T-helper 1 cell (primary cell): ENCODE measurements around the gene SHC2.
A peak's percentile ranks its signal among the peaks of the same experiment; 100 is the strongest.
"Not testable (repeated sequence)": the region's sequence is repeated elsewhere in the genome, so short reads cannot be mapped to it uniquely, and the experiment has no call there.

Experiments
- DNase-seq, 5 donors: peaks; one replicate each; pipeline ENCODE4 v3.0.0-alpha.2; 2012 to 2020

Gene SHC2

GRCh38 chr19:405121-405965 lies 55.5 kb downstream of the SHC2 start:
- DNase-seq = no peak

- peak in 1 of 5 donors; percentile 6 for DNase-seq
These were observed 57.4 kb downstream of the SHC2 start for GRCh38 chr19:403221-404027.

GRCh38 chr19:402786-403185 lies 58.0 kb downstream of the SHC2 start:
- no peak for DNase-seq

GRCh38 chr19:401866-402511 lies 58.8 kb downstream of the SHC2 start:
- no peak for DNase-seq

GRCh38 chr19:400976-401865 lies 59.6 kb downstream of the SHC2 start:
- peak in 1 of 5 donors; percentile 9 for DNase-seq

DNA sequence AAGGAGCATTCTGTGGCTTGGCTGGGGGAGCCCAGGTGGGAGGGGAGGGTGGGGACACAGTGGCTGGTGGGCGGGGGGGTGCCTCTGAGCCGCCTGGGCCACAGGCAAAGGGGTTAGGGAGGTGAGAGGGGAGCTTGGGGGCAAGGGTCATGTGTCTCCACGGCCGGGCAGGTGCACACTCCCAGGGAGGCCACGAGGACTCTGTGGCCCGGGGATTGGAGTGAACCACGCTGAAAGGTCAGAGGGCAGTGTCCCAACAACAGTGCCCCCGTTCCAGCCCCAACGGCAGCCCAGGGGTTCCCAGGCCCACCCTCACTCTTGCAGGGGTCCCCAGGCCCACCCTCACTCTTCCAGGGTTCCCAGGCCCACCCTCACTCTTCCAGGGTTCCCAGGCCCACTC lies 61.5 kb downstream of the SHC2 start:
- DNase-seq = peak in 1 of 5 donors; percentile 6

DNA sequence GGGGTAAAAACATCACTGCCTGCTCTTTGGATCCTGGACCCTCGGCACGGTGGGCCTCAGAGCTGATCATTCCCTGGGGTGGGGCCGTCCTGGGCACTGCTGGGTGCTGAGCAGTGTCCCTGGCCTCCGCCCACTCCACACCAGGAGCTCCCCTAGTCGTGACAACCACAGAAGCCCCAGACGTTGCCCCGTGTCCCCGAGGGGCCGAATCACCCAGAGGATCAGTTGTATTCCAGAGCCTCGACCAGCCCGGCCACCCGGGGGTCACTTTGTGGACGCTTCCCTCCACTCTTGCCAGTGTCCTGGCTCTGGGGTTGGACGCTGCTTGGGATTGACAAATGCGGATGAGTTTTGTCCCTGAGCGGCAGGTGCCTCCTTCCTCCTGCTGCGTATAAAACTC lies 62.1 kb downstream of the SHC2 start:
- DNase-seq = no peak

DNA sequence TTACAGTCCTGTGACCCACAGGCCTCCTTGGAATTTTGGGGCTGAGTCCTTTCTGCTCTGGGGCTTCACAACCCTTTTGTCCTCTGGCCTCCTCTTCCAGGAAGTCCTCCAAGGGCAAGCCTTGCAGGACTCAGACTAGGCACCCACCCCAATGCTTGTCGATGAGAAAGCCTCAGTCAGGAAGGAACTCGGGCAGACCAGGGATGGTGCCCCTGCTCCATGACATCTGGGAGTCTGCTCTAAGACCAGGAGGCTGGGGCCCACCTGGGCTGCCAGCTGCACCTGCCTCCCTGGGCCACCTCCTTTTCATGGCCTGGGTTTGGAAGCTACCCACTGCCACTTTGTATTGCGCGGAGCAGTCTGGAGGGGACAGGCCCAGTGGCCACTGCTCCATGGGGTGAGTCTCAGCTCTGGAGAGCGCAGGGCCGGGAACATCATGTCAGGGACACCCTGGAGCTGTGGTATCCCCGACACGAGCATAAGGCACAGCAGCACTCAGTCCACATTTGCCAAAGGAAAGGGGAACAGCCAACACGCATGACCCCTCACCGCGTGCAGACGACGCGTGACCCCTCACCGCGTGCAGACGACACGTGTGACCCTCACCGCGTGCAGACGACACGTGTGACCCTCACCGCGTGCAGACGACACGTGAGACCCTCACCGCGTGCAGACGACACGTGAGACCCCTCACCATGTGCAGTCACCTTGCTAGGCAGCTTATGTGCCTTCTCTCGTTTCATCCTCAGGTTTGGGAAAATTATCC lies 62.7 kb downstream of the SHC2 start:
- DNase-seq = no peak

GRCh38 chr19:397321-397720 lies 63.5 kb downstream of the SHC2 start:
- DNase-seq = no peak

- DNase-seq = no peak
These were observed 65.4 kb downstream of the SHC2 start for GRCh38 chr19:395467-395866.

DNA sequence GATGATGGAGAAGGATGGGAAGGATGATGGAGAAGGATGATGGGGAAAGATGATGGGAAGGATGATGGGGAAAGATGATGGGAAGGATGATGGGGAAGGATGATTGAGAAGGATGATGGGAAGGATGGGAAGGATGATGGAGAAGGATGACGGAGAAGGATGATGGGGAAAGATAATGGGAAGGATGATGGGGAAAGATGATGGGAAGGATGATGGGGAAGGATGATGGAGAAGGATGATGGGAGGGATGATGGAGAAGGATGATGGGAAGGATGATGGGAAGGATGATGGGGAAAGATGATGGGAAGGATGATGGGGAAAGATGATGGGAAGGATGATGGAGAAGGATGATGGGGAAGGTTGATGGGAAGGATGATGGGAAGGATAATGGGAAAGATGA lies 66.0 kb downstream of the SHC2 start:
- DNase-seq = not testable (repeated sequence)

DNA sequence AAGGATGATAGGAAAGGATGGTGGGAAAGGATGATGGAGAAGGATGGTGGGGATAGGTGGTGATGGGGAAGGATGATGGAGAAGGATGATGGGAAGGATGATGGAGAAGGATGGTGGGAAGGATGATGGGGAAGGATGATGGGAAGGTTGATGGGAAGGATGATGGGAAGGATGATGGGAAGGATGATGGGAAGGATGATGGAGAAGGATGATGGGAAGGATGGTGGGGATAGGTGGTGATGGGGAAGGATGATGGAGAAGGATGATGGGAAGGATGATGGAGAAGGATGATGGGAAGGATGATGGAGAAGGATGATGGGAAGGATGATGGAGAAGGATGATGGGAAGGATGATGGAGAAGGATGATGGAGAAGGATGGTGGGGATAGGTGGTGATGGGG lies 67.3 kb downstream of the SHC2 start:
- DNase-seq = not testable (repeated sequence)

GRCh38 chr19:392375-392970 lies 68.4 kb downstream of the SHC2 start:
- no peak for DNase-seq

DNA sequence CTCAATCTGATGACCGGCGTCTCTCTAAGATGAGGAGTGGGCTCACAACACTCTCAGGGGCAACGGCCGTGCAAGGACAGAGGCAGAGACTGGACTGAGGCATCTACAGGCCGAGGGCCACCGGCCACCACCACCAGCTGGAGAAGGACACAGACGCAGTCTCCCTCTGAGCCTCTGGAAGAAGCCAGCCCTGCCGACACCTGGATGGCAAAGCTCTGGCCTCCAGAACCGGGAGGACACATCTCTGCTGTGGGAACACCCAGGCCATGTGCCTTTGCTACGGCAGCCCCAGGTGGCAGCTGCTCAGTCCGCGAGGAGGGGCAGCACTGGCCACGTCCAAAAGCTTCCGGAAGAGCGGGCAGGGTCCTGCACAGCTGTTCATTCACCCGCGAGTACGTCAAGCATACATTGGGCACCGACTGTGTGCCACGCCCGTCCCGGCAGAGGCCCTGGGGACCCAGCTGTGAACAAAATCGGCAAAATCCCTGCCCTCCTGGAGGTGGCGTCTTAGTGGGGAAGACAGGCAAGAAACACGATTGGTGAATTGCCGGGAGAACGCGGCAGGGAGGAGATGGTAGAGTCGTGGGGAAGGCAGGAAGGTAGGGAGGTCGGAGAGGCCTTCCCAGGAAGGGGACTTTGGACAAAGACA lies 69.0 kb downstream of the SHC2 start:
- peak in 1 of 5 donors; percentile 8 for DNase-seq

DNA sequence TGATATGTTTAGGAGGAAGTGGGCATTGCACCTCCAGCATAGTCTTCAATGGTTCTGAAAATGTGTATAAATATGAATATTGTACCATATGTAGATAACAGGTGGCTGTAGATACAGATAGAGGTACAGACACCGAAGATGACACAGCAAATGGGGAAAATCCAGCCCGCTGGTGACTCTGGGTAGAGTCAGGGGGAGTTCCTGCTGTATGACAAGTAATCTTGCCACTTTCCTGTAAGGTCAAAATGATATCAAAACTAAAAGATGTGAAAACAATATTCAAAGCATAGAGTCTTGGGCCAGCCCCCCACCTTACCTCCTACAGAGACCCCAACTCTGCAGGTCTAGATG lies 69.7 kb downstream of the SHC2 start:
- DNase-seq = no peak

DNA sequence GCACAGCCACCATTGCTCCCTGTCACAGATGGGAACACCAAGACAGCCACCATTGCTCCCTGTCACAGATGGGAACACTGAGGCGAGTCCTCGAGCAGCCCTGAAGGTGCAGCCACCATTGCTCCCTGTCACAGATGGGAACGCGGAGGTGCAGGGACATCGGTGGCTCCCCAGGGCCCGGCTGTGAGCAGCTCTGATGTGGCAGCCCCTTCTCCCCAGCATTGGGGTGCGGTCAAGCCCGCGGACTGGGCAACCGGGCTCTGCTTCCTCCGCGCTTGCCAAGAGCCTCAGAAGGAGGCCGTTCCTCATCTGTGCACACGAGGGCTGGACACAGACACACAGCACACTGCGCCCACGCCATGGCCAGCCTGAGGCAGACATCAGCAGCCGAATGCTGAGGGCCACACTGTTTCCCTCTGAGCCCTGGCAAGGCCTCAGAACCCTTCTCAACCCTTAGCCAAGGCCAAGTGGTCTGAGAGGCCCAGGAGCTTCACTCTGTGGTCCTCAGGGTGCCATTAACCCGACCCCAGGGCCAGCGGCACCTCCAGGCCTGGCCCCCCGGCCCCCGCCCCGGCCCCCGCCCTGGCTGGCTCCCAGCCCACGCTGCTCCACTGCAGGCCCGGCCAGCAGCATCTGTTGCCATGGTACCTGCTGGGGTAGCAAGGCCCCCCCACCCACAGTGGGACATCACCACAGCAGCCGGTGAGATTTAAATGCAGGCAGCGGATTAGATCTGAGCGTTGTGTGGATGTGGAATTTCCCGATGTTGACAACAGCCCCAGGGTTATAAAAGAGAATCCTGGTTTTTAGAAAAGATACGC lies 70.2 kb downstream of the SHC2 start:
- peak in 1 of 5 donors; percentile 8 for DNase-seq

DNA sequence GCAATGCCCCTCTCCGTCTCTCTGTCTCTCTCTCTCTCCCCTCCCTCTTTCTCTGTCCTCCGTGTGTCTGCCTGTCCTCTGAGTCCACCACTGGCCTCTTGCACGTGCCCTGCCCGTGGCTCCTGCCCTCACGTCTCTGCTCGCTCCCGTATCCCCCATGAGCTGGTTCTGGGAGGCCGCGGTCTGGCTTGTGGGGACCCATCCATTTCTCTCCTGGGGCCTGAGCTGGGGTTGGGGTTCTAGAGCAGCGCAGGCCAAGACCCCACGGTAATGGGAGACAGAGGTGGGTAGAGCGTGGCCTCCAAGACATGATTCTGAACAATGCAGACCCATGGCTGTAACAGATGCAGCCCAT lies 70.9 kb downstream of the SHC2 start:
- no peak for DNase-seq

DNA sequence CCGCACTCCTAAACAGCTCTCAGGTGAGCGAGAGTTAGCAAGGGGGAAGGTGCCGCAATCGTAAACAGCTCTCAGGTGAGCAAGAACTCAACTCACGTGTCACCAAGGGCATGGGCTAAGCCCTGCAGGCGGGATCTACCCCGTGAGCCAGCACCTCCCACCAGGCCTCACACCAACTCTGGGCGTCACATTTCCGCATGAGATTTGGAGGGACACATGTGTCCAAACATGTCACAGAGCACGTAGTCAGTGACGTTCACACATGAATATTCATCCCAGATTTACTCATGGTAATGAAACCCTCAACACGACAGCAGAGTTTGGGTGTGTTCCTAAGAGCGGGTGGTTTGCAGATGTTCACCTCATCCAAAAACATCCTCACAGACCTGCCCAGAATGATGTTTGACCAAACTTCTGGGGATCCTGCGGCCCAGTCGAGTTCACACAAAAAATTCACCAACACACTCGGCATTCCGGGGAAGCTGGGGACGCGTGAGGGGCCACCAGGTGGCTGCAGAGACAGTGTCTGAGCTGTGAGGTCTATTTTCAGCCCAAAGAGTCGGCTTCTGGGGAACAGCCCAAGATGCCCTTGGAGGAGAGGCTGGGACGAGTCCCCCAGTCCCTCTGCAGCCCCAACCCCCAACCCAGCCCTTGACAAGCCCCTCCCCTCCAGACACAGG lies 71.4 kb downstream of the SHC2 start:
- no peak for DNase-seq

DNA sequence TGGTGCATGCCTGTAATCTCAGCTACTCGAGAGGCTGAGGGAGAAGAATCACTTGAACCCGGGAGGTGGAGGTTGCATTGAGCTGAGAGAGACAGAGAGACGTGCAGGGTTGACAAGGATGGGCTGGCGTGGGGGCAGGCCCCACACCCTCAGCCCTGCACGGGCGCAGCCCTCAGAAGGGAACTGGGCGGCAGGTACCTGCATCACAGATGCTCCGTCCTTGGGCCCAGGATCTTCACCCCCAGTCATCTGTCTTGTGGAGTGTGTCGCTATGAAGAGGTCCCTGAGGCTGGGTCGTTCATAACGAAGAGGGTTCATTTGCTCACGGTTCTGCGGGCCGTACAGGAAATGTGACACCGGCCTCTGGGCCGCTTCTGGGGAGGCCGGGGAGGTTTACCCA lies 72.1 kb downstream of the SHC2 start:
- no peak for DNase-seq
